ENCODE measurements around the gene TCP1. TPM values are rescaled to one million over a fixed set of nuclear protein-coding genes. Genes with fewer than 3 reads are reported as not detected.
A peak's percentile ranks its signal among the peaks of the same experiment; 100 is the strongest.

Gene TCP1
- total and polyA plus RNA-seq, 9 of the 15 experiments (the other 6 are each of a cell fraction or from before 2014, with no cell fraction given) = 331 to 801 (median 645) TPM

DNA sequence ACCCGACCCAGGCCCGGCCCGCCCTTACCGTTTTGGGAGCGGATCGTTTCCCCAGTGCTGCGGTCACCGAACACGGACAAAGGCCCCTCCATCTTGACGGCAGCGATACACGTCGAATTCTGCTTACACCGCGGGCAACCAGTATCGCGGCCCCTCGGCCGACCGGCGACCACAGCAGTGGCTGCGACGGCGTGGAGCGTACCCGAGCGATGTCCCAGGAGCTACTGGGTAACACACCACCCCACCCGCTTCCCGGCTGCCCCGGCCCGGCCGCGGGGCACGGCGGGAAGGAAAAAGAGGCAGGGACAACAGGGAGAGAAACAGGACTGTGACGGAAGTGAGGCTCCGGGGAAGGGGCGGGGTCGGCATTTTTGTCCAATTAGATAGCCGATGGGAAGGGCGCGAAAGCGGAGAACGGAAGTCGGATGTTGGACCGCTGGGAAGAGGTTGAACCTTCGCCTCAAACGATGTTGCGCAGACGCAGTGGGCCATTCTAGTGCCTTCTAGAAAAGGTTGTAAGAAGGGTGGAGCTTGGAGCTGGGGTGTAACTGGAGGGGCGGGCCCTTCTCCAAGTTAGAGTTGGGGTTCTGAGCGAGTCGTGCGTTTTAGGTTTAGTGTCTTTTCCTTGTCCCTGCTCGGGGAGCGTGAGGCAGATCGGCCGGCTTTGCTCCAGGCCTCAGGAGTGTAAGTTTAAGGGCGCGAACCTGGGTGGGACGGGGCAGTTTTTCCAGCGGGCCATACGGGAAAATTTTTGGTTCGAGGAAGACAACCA lies at the start of gene TCP1 (continued):
- peak; percentile 89 for TF ChIP-seq NR2F6 (CRISPR knock-in tag; IDR thresholded peaks at IDR 0.05)
- TF ChIP-seq ZNF398 (CRISPR knock-in tag; IDR thresholded peaks at IDR 0.05) = no peak
- TF ChIP-seq FOXJ2 (tag; IDR thresholded peaks at IDR 0.05) = peak; percentile 93
- no peak for TF ChIP-seq WHSC1 (IDR thresholded peaks at IDR 0.05; ENCODE audit: low read length)
- TF ChIP-seq, protein P1, sequence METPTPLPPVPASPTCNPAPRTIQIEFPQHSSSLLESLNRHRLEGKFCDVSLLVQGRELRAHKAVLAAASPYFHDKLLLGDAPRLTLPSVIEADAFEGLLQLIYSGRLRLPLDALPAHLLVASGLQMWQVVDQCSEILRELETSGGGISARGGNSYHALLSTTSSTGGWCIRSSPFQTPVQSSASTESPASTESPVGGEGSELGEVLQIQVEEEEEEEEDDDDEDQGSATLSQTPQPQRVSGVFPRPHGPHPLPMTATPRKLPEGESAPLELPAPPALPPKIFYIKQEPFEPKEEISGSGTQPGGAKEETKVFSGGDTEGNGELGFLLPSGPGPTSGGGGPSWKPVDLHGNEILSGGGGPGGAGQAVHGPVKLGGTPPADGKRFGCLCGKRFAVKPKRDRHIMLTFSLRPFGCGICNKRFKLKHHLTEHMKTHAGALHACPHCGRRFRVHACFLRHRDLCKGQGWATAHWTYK (CRISPR knock-in tag; IDR thresholded peaks at IDR 0.05) = peak; percentile 50; the same call in 1 of the 2 replicates
- TF ChIP-seq HLTF (IDR thresholded peaks at IDR 0.05) = no peak
- TF ChIP-seq ZKSCAN1 (IDR thresholded peaks at IDR 0.05; ENCODE audit: low read depth, low read length) = no peak
- TF ChIP-seq RFX5 (IDR thresholded peaks at IDR 0.05; ENCODE audit: low read depth, low read length) = no peak
- TF ChIP-seq ID3 (CRISPR knock-in tag; IDR thresholded peaks at IDR 0.05) = no peak
- no peak for TF ChIP-seq ID3 (tag; IDR thresholded peaks at IDR 0.05)
- TF ChIP-seq CHD7 (IDR thresholded peaks at IDR 0.05; ENCODE audit: low read depth, low read length) = no peak
- no peak for TF ChIP-seq ZNF316 (IDR thresholded peaks at IDR 0.05)
- TF ChIP-seq NFYB (IDR thresholded peaks at IDR 0.05; ENCODE audit: extremely low read depth, insufficient read length) = peak; percentile 64

Measured in K562 (cell line).